Heart left ventricle (tissue), 16 donors: ENCODE data around the gene MACROD1. TPM values are rescaled to one million over a fixed set of nuclear protein-coding genes. Genes with fewer than 3 reads are reported as not detected.

Experiments
- ATAC-seq, 4 donors: fragments of 200-7000 bp; cut with Tn5 transposase; one replicate each; pipeline ENCODE4 v1.9.1; 2020 to 2022; ENCODE audit warnings: moderate library complexity in 4 of 4, mild to moderate bottlenecking in 3 of 4, moderate number of reproducible peaks in 1 of 4
- DNase-seq, 5 donors: peaks; one replicate each; pipeline ENCODE4 v3.0.0-alpha.2; 2020
- H3K27ac ChIP-seq, 12 donors: fragments of 200-600 bp; sonication (generic) in 4 of 12; one replicate each; pipeline versions ENCODE4 v1.5.0 to v1.8.0; 2016 to 2022; ENCODE audit warnings: mild to moderate bottlenecking in 2 of 12
- H3K27me3 ChIP-seq, 9 donors: fragments of 200-600 bp; sonication (generic) in 2 of 9; one replicate each; pipeline versions ENCODE4 v1.5.1 to v1.8.0; 2016 to 2022; ENCODE audit warnings: mild to moderate bottlenecking in 3 of 9
- H3K36me3 ChIP-seq, 9 donors: fragments of 200-600 bp; sonication (generic) in 2 of 9; one replicate each; pipeline versions ENCODE4 v1.5.0 to v1.8.0; 2018 to 2022; ENCODE audit warnings: mild to moderate bottlenecking in 2 of 9
- H3K4me1 ChIP-seq, 12 donors: fragments of 200-600 bp; sonication (generic) in 4 of 12; one replicate each; pipeline versions ENCODE4 v1.5.0 to v1.8.0; 2016 to 2022; ENCODE audit warnings: mild to moderate bottlenecking in 3 of 12
- H3K4me3 ChIP-seq, 12 donors: fragments of 200-600 bp; sonication (generic) in 4 of 12; one replicate each; pipeline versions ENCODE4 v1.5.0 to v1.8.0; 2017 to 2022; ENCODE audit warnings: mild to moderate bottlenecking in 9 of 12, moderate library complexity in 4 of 12
- H3K9me3 ChIP-seq, 12 donors: fragments of 200-600 bp; sonication (generic) in 4 of 12; one replicate each; pipeline versions ENCODE4 v1.5.0 to v1.8.0; 2016 to 2022; ENCODE audit warnings: mild to moderate bottlenecking in 1 of 12
- CTCF ChIP-seq, 12 donors: fragments of 200-600 bp; sonication (generic) in 4 of 12; IDR thresholded peaks; one replicate each; pipeline versions ENCODE4 v1.5.0 to v1.8.0; 2018 to 2022; ENCODE audit warnings: antibody characterized with exemption in 12 of 12, mild to moderate bottlenecking in 5 of 12
- POLR2A ChIP-seq, 2 donors: fragments of 450-650 bp; IDR thresholded peaks; one replicate each; pipeline ENCODE4 v1.6.1; 2017; ENCODE audit warnings: antibody characterized with exemption in 2 of 2, mild to moderate bottlenecking in 2 of 2, moderate library complexity in 2 of 2
- WGBS, 4 donors: extraction: QIAGEN DNeasy Blood & Tissue Kit in 2 of 4; methylation state at CpG; one replicate each; pipeline versions ENCODE4 v1.1.5 to v1.1.7; 2013 to 2018; 5-methylcytosine and 5-hydroxymethylcytosine counted together
- intact Hi-C, 10 donors: fragments of 100-400 bp; cut with DNase I; formaldehyde crosslinking; loops; one replicate each; pipeline versions ENCODE4 v1.11.1 to v1.14.2; 2022
- polyA plus RNA-seq, 2 donors: library from polyadenylated mRNA; stranded (reverse); fragments of 200-250 nt; gene quantifications; one replicate each; pipeline ENCODE4 v1.2.3, GENCODE V29; 2013
- total RNA-seq, 9 donors: library from RNA; depleted of rRNA in 2 of 9; stranded (reverse); fragments of >200 nt in 2 of 9; fragmentation: NEBNext Ultra II Directional in 3 of 9; extraction: Animal tissue kit (Norgen Biotek cat#: 25700) in 3 of 9; gene quantifications; one replicate each; pipeline versions ENCODE4 v1.1.0 to v1.2.4, GENCODE V29; 2016 to 2023
- donor health status: ischemic (EF 13 %, LVEDD 7.1; RV severe dilation, severe dysfunction).
- donor health status: healthy with polysubstance abuse.
- donor health status: DM: no; HTN: yes; CAD: no.
- donor health status: DM: no; HTN: no; CAD: no.
- donor health status: ischemic (EF 25% LVEDD 6.9; RV normal size, moderate dysfunction).
- donor health status: ischemic (EF 25% LVEDD 5.7; RV mildly dilated, moderate dysfunction).
- donor health status: healthy.
- donor health status: DM: yes; HTN: yes; CAD: no.
- donor health status: ischemic (EF 35%, LVEDD 5.7; RV mildly dilated, moderate dysfunction).
- donor health status: nonischemic (EF 11% LVEDD 7.7; RV severe dilation, severe dysfunction).
- donor health status: DM: yes; HTN: yes; CAD: no.
- donor health status: PGD.
- donor health status: ischemic (EF 29% LVEDD 5.4; RV normal size, mild dysfunction).
- donor health status: nonischemic (EF 23%, LVEDD 6.1; RV moderate dilation, normal function).

MACROD1 gene
- total and polyA plus RNA-seq, 11 donors: 48.9 to 287 (median 116) TPM

GRCh38 chr11:64146036-64146955 is 19.6 kb downstream of the MACROD1 start:
- intact Hi-C loops: loop anchor here in 5 of 10 donors (5.0 to 10.0 kb wide), 2 partner anchors 309 to 381 kb away; partner anchors contain the start of genes ZFTA (in 3 of the 5) and MARK2 (in 2 of the 5)
- peak overlapping the region in 3 of 12 donors; percentile 12 to 38 (median 15) for H3K27ac ChIP-seq
- H3K9me3 ChIP-seq: no peaks in the 10 kb centered on the region
- TF ChIP-seq POLR2A (IDR thresholded peaks at IDR 0.05) (no peak), CTCF (IDR thresholded peaks at IDR 0.05) (peak; percentile 31 to 67 (median 56))
- DNase-seq (peak in 2 of 5 donors; percentile 46 to 52), ATAC-seq (peak in 1 of 4 donors; percentile 7)
- no peaks in the 10 kb centered on the region for H3K27me3 ChIP-seq
- no peaks in the 10 kb centered on the region for H3K36me3 ChIP-seq
- H3K4me1 ChIP-seq: peaks cover 0 to 47% (median 15%) of the 10 kb centered on the region in 12 donors
- WGBS, 4 donors: 75 to 87% (median 77%) methylated on average over 15 to 22 of the region's 22 CpGs
- H3K4me3 ChIP-seq: no peak overlapping the region

- TF ChIP-seq CTCF (IDR thresholded peaks at IDR 0.05) (no peak), POLR2A (IDR thresholded peaks at IDR 0.05) (no peak)
- Histone ChIP-seq H3K27me3 (no peaks in the 10 kb centered on the region), H3K27ac (no peak overlapping the region), H3K36me3 (no peaks in the 10 kb centered on the region), H3K4me3 (no peak overlapping the region), H3K9me3 (no peaks in the 10 kb centered on the region), H3K4me1 (peaks cover 0 to 35% (median 12%) of the 10 kb centered on the region in 12 donors)
- 92 to 95% (median 94%) methylated on average over 33 to 41 of the region's 41 CpGs for WGBS, 4 donors
- DNase-seq: no peak
- no peak for ATAC-seq
- intact Hi-C loops: loop anchor here in 5 of 10 donors (5.0 to 10.0 kb wide), 2 partner anchors 308 to 380 kb away; partner anchors contain the start of genes ZFTA (in 3 of the 5) and MARK2 (in 2 of the 5)
These were observed 21.1 kb downstream of the MACROD1 start for GRCh38 chr11:64144587-64145472.

GRCh38 chr11:64141081-64141783 is 24.7 kb downstream of the MACROD1 start:
- no peaks in the 10 kb centered on the region for H3K9me3 ChIP-seq
- ATAC-seq: peak in 1 of 4 donors; percentile 6
- H3K36me3 ChIP-seq: no peaks in the 10 kb centered on the region
- 71 to 86% (median 84%) methylated on average over 9 to 21 of the region's 21 CpGs for WGBS, 4 donors
- H3K27me3 ChIP-seq: no peaks in the 10 kb centered on the region
- intact Hi-C loops: loop anchor here in 3 of 10 donors (10.0 kb wide), 1 partner anchor 376 kb away; the partner anchor contains the start of gene ZFTA (in 3 of the 3)
- TF ChIP-seq POLR2A (IDR thresholded peaks at IDR 0.05) (no peak), CTCF (IDR thresholded peaks at IDR 0.05) (no peak)
- no peak for DNase-seq
- H3K4me3 ChIP-seq: no peak overlapping the region
- H3K4me1 ChIP-seq: peaks cover 0 to 18% (median 0%) of the 10 kb centered on the region in 12 donors
- no peak overlapping the region for H3K27ac ChIP-seq
